Measurements from ENCODE around the gene CAMTA1. TPM values are rescaled to one million over a fixed set of nuclear protein-coding genes. Genes with fewer than 3 reads are reported as not detected.

Gene CAMTA1
- polyA plus RNA-seq, 3 donors from 2014 or later: 52.7 to 89.0 (median 71.0) TPM

DNA sequence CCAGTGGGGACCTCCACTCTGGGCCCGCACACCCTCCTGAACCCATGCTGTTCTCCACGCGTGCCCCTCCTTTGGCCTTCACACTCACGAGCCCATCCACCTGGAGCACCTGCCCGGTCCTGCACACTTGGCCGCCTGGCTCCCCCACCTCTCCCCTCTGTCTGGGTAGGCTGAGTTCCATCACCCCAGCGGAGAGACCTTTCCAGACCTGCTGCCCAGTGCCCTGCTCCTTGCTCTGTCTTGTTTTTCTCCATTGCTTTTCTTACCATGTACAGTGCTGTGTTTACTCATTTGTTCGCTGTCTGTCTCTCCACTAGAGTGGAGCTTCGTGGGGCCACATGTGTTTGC lies 634.8 kb downstream of the CAMTA1 start:
- Mint-ChIP-seq H3K27me3 (ENCODE audit: low read depth in 3 of 3) (peaks cover 2 to 7% (median 2%) of the 10 kb centered on the region in 3 donors), H3K27ac (no peak overlapping the region), H3K9me3 (peaks cover 0 to 5% (median 0%) of the 10 kb centered on the region in 6 donors), H3K4me3 (no peak overlapping the region), H3K4me1 (no peaks in the 10 kb centered on the region), H3K36me3 (no peaks in the 10 kb centered on the region)
- DNase-seq: no peak

DNA sequence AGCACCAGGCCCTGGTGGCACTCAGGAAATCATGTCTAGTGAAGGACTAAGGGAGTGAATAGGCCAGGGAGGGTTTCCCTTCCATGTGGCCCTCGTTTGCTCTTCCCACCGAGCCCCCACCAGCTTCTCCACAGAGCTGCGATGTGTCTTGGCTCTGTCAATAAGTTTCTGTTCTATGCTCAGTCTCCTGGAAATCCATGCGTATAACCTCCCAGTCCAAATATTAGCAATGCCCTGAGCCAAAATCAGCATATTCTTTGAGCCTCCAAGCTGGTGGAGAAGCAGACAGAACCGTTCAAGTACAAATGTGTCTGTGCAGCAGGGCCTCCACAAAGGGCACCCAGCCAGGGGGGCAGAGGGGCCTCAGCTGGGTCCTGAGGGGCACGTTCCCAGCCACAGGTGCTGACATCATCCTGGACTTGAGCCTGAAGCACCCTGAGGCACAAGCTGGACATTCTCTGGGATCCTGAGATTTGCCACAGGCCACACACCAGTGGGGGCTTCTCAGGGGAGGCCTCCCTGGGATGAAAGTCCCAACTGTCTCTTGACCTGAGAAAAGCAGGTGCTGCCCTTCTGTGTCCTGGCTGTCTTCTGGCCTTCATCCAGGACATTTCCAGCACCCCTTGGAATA lies 635.3 kb downstream of the CAMTA1 start:
- no peak overlapping the region for H3K4me3 Mint-ChIP-seq
- DNase-seq: no peak
- no peaks in the 10 kb centered on the region for H3K4me1 Mint-ChIP-seq

DNA sequence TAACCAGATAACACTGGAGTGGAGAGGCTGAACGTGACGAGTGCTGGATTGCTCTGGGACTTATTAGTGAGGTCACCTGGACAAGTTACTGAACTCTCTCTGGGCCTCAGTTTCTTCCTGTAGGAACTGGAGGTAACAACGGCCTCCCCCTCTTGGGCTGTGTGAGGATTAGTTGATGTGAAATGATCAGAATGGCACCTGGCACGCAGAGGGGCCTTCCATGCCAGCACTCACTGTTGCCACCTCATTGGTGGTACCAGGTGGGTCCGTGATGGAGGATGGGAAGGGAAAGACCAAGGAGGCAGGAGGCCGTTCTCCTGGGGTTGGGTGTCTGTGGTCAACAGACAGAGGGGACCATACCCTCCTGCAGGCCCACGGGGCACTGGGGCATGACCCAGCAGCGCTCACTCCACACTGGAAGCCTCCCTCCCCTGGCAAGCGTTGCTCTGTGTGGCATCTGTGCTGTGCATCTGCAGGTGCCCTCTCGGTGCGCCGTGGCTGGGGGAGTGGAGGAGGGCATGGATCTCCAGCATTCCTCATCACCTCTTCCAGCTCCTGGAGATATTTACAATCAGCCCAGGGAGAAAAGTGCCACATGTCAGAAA lies 636.3 kb downstream of the CAMTA1 start:
- Mint-ChIP-seq H3K4me1 (no peaks in the 10 kb centered on the region), H3K27me3 (ENCODE audit: low read depth in 3 of 3) (peaks cover 2 to 7% (median 2%) of the 10 kb centered on the region in 3 donors), H3K9me3 (peaks cover 0 to 3% (median 0%) of the 10 kb centered on the region in 6 donors), H3K27ac (no peak overlapping the region), H3K36me3 (no peaks in the 10 kb centered on the region), H3K4me3 (no peak overlapping the region)
- no peak for DNase-seq

More for the DNA sequence above, 635.3 kb downstream of the CAMTA1 start:
- H3K27me3 Mint-ChIP-seq (ENCODE audit: low read depth in 3 of 3): peaks cover 2 to 7% (median 2%) of the 10 kb centered on the region in 3 donors
- H3K27ac Mint-ChIP-seq: no peak overlapping the region
- no peaks in the 10 kb centered on the region for H3K36me3 Mint-ChIP-seq
- H3K9me3 Mint-ChIP-seq: peaks cover 0 to 5% (median 0%) of the 10 kb centered on the region in 6 donors

DNA sequence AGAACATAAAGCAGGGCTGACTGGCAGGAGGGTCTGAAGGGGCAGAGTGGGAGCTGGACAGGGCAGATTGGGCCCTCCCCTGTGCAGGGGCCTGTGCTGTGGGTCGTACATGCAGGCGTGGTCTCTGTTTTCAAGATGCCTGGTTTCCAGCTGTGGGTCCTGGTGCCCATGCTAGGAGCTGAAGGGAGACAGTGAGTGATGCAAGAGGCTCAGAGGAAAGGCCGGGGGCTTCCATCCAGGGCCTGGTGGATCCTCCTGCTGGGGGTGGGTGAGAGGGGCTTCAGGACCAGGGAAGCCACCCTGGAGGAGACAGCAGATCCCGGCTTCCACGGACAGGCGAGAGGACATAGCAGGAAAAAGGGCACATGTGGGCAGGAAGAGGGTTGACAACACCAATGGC lies 636.8 kb downstream of the CAMTA1 start:
- Mint-ChIP-seq H3K27me3 (ENCODE audit: low read depth in 3 of 3) (peaks cover 2 to 7% (median 2%) of the 10 kb centered on the region in 3 donors), H3K4me3 (no peak overlapping the region), H3K27ac (no peak overlapping the region), H3K4me1 (no peaks in the 10 kb centered on the region), H3K36me3 (no peaks in the 10 kb centered on the region), H3K9me3 (peaks cover 0 to 3% (median 0%) of the 10 kb centered on the region in 6 donors)
- no peak for DNase-seq

DNA sequence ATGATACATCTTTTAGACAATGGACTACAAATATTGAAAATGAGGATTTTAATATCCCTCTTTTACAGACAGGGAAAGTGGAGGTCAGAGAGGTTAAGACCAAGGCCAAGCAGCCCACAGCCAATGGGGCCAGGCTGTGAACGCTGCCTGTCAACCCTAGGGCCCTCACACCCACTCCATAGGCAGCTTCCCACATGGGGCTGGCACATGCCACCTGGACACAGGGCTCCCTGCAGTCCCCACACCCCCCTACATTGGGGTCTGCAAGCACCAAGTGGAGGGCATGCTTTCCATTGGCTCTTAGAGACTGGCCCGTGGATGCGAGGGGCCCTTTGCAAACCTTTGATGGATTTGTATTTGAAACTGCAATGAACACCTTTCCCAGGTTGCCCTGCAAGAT lies 637.3 kb downstream of the CAMTA1 start:
- H3K27ac Mint-ChIP-seq: no peak overlapping the region
- peaks cover 0 to 3% (median 0%) of the 10 kb centered on the region in 6 donors for H3K9me3 Mint-ChIP-seq
- H3K27me3 Mint-ChIP-seq (ENCODE audit: low read depth in 3 of 3): peaks cover 1 to 5% (median 2%) of the 10 kb centered on the region in 3 donors
- H3K36me3 Mint-ChIP-seq: no peaks in the 10 kb centered on the region
- no peaks in the 10 kb centered on the region for H3K4me1 Mint-ChIP-seq
- no peak overlapping the region for H3K4me3 Mint-ChIP-seq
- no peak for DNase-seq

DNA sequence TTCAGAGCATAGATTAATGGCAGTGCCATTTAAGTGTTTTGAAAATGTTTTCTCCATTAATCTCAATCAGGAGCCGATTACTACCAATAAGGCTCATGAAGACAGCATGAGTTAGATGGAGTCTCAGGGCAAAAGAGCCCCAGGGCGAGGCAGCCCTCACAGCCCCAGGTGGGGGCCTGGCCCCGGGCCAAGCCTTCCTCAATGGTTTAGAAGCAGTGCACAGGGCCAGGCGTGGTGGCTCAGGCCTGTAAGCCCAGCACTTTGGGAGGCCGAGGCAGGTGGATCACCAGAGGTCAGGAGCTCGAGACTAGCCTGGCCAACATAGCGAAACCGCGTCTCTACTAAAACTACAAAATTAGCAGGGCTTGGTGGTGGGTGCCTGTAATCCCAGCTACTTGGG lies 637.7 kb downstream of the CAMTA1 start:
- Mint-ChIP-seq H3K36me3 (no peaks in the 10 kb centered on the region), H3K4me1 (no peaks in the 10 kb centered on the region), H3K27ac (no peak overlapping the region), H3K27me3 (ENCODE audit: low read depth in 3 of 3) (peaks cover 0 to 3% (median 2%) of the 10 kb centered on the region in 3 donors), H3K9me3 (peaks cover 0 to 2% (median 0%) of the 10 kb centered on the region in 6 donors), H3K4me3 (no peak overlapping the region)
- DNase-seq: no peak

DNA sequence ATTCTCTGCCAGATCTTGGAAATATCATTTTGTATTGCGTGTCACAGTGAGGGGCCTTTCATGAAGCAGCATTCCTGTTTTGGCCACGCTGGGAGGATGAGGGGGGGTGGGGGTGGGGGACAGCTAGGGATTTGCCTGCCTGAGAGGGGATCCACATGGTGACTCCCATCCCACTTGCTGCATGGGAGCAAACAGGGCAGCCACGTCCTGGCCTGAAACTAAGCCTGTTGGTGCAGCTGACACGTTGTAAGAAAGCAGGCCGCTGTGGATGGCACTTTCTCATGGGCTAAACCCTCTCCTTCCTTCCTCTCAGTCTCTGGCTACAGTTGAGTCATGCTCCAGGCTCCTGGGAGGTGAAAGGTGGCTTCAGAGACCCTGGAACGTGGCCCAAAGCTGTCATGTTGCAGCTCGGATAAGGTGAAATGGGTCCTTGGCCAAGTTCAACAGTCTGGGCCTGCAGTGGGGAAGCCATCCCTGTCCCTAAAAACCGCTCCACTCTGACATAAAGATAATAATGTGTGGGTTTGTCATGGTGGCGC lies 639.2 kb downstream of the CAMTA1 start:
- Mint-ChIP-seq H3K4me1 (no peaks in the 10 kb centered on the region), H3K27me3 (ENCODE audit: low read depth in 3 of 3) (peaks cover 0 to 3% (median 0%) of the 10 kb centered on the region in 3 donors), H3K9me3 (no peaks in the 10 kb centered on the region), H3K27ac (no peak overlapping the region), H3K36me3 (no peaks in the 10 kb centered on the region), H3K4me3 (no peak overlapping the region)
- no peak for DNase-seq

DNA sequence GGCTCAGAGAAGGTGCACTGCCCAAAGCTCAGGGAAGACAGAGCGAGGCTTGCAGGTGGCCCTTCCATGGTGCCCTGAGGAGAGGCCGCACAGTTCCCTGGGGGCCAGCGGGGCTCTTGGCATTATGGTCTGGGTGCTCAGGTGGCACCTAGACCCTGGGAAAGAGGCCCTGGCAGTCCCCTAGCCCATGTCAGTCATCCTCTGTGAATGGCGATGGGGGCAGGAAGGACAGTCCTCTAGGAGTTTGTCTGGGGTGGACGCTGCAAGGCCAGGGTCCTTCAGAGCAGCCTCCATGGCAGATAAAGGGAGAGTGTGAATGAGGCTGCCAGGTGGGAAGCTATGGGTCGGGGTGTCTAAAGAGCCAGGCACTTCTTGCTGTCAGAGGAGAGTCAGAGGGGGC lies 640.0 kb downstream of the CAMTA1 start:
- Mint-ChIP-seq H3K4me1 (no peaks in the 10 kb centered on the region), H3K27ac (no peak overlapping the region), H3K36me3 (no peaks in the 10 kb centered on the region), H3K9me3 (no peaks in the 10 kb centered on the region), H3K4me3 (no peak overlapping the region), H3K27me3 (ENCODE audit: low read depth in 3 of 3) (peaks cover 0 to 3% (median 0%) of the 10 kb centered on the region in 3 donors)
- DNase-seq: no peak

DNA sequence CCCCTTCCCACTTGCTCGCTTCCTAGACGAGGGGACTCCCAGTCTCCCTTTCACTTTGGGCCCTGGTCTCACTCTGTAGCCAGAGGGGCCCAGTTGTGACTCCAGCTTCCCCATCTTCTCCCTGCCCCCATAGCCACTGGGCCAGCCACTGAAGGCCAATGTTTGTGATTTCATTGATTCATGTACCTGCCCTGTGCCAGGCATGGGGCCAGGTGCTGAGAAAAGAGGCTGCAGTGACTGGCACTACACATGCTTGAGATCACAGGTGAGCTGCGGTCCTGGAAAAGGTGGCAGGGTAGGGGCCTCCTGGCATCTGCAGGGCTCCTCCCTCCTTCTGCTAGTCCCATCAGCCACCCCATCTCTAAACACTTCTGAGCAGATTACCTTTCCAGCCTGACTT lies 640.5 kb downstream of the CAMTA1 start:
- no peak overlapping the region for H3K4me3 Mint-ChIP-seq
- no peak overlapping the region for H3K27ac Mint-ChIP-seq
- H3K4me1 Mint-ChIP-seq: no peaks in the 10 kb centered on the region
- H3K36me3 Mint-ChIP-seq: no peaks in the 10 kb centered on the region
- no peaks in the 10 kb centered on the region for H3K9me3 Mint-ChIP-seq
- H3K27me3 Mint-ChIP-seq (ENCODE audit: low read depth in 3 of 3): peaks cover 0 to 3% (median 0%) of the 10 kb centered on the region in 3 donors
- DNase-seq: no peak

DNA sequence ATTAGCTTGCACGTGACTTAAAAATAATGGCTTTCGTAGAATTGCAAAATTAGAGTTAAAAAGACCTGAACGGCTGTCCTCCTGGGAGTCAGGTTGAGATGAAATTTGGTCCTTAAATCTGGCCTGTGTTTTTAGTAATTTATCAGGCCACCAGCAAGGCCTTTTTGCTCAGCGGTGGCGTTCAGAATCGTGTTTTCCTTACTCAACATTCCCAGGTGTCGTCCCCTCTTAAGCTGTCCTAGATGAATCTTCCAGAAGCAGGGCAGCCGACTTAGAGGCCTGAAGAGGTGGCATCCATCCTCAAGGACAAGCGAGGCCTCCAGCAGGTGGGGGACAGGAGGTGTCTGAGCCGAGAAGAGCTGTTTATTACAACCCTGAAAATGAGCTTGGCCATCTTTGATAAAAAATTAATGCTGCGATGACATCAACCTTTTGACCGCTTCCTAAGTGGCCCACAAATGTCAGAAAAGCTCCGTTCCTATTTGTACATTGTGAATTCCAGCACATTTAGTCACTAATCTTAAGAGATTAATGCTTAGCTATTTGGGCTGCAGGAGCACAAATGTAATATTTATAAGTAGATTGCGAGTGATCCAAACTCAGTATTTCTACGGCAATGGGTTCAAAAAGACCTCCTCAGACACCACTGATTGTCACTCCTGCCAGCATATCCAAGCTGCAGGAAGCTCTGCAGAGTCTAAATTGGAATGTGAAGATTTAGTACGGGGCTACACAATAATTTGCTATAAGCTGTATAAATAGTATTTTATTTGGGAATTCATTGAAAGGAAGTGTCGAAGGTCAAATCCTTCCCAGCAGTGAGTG lies 641.7 kb downstream of the CAMTA1 start:
- no peaks in the 10 kb centered on the region for H3K4me1 Mint-ChIP-seq
- peaks cover 0 to 2% (median 0%) of the 10 kb centered on the region in 3 donors for H3K27me3 Mint-ChIP-seq (ENCODE audit: low read depth in 3 of 3)
- DNase-seq: no peak
- H3K27ac Mint-ChIP-seq: no peak overlapping the region
- no peaks in the 10 kb centered on the region for H3K36me3 Mint-ChIP-seq
- H3K4me3 Mint-ChIP-seq: no peak overlapping the region
- no peaks in the 10 kb centered on the region for H3K9me3 Mint-ChIP-seq

DNA sequence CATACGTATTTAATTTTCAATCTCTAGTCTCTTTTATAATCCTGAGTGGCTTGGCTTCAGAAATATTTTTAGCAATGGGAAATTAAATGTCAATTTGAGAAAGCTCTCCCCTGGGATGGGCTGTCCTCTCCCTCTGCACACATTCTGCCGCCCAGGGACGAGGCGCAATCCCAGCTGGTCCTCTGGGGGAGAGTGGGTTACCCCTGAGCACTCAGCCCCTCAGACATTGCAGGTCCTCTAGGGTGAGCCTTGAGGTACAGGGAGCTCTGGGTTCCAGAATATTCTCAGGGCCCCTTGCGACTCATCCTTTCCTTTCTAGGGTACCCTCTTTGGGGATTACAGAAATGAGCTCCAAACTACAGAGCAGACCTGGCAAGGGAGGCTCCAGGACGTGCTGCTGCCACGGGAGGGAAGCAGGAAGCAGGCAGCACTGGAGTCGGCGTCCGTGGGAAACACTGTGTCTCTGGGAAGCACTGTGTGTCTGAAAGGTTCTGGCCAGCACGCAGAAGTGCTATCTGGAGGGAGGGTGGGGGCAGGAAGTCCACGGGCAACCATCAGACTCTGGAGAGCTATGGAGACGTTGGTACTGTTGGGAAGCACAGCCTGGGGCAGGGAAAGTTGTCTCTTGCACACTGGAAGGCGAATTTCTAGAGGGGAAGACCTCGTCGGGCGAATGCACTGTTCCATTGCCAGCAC lies 642.5 kb downstream of the CAMTA1 start:
- Mint-ChIP-seq H3K4me3 (no peak overlapping the region), H3K9me3 (no peaks in the 10 kb centered on the region), H3K36me3 (no peaks in the 10 kb centered on the region), H3K4me1 (no peaks in the 10 kb centered on the region), H3K27ac (no peak overlapping the region), H3K27me3 (ENCODE audit: low read depth in 3 of 3) (no peaks in the 10 kb centered on the region)
- no peak for DNase-seq

DNA sequence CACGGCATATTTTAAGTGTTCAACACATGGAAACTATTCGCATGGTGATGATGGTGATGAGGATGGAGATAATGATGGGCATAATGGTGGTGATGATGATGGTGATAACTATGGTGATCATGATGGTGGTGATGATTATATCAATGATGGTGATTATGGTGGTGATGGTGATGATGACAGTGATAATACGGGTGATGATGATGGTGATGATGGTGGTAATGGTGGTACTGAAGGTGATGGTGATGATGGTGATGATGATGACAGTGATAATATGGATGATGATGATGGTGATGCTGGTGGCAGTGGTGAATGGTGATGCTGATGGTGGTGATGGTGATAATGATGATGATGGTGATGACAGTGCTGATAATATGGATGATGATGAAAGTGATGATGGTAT lies 644.0 kb downstream of the CAMTA1 start:
- H3K4me1 Mint-ChIP-seq: no peaks in the 10 kb centered on the region
- DNase-seq: no peak
- no peak overlapping the region for H3K4me3 Mint-ChIP-seq
- no peaks in the 10 kb centered on the region for H3K36me3 Mint-ChIP-seq
- H3K27me3 Mint-ChIP-seq (ENCODE audit: low read depth in 3 of 3): peaks cover 0 to 3% (median 0%) of the 10 kb centered on the region in 3 donors
- H3K9me3 Mint-ChIP-seq: no peaks in the 10 kb centered on the region
- H3K27ac Mint-ChIP-seq: no peak overlapping the region

DNA sequence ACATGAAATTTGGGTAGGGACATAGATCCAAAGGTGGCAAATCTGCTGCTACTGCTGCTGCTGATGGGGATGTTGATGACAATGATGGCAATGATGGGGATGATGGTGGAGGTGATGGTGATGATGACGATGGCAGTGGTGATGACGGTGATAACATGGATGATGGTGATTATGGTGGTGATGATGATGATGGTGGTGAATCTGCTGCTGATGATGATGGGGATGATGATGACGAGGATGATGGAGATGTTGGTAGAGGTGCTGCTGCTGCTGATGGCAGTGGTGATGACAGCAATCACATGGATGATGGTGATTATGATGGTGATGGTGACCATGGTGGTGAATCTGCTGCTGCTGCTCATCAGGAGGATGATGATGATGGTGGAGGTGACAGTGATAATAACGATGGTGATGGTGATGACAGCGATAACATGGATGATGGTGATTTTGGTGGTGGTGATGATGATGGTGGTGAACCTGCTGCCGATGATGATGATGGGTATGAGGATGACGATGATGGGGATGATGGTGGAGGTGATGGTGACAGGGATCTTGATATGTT lies 644.9 kb downstream of the CAMTA1 start:
- H3K27ac Mint-ChIP-seq: no peak overlapping the region
- DNase-seq: no peak
- no peaks in the 10 kb centered on the region for H3K9me3 Mint-ChIP-seq
- no peaks in the 10 kb centered on the region for H3K4me1 Mint-ChIP-seq
- no peak overlapping the region for H3K4me3 Mint-ChIP-seq
- peaks cover 0 to 4% (median 0%) of the 10 kb centered on the region in 3 donors for H3K27me3 Mint-ChIP-seq (ENCODE audit: low read depth in 3 of 3)
- H3K36me3 Mint-ChIP-seq: no peaks in the 10 kb centered on the region

Measured in immature natural killer cell (primary cell).